ENCODE measurements around the gene KCNA10.

- no peak for TF ChIP-seq ZNF274 (IDR thresholded peaks at IDR 0.05; ENCODE audit: low read depth, low read length)
- TF ChIP-seq YY1 (IDR thresholded peaks at IDR 0.05; ENCODE audit: insufficient read depth, insufficient read length) = no peak
These were observed 14.3 kb upstream of the KCNA10 start for GRCh38 chr1:110533230-110533629.
